Measurements from ENCODE around the gene RPL7L1.
"Not testable (repeated sequence)": the region's sequence is repeated elsewhere in the genome, so short reads cannot be mapped to it uniquely, and the experiment has no call there.

The RPL7L1 gene

GRCh38 chr6:42894041-42894828, 14.8 kb downstream of the RPL7L1 start:
- not testable (repeated sequence) for FAIRE-seq

GRCh38 chr6:42896178-42896719, 16.8 kb downstream of the RPL7L1 start:
- no peak for FAIRE-seq

GRCh38 chr6:42898891-42899361, 19.5 kb downstream of the RPL7L1 start:
- peak; percentile 93 for FAIRE-seq

GRCh38 chr6:42899871-42900270, 20.5 kb downstream of the RPL7L1 start:
- no peak for FAIRE-seq

- peak; percentile 73 for FAIRE-seq
Measured at GRCh38 chr6:42901538-42901957, 22.1 kb downstream of the RPL7L1 start.

- not testable (repeated sequence) for FAIRE-seq
Measured at GRCh38 chr6:42902429-42903263, 23.2 kb downstream of the RPL7L1 start.

- no peak for FAIRE-seq
Measured at GRCh38 chr6:42904467-42904866, 25.1 kb downstream of the RPL7L1 start.

- no peak for FAIRE-seq
Measured at GRCh38 chr6:42907336-42907735, 27.9 kb downstream of the RPL7L1 start.

- no peak for FAIRE-seq
Measured at GRCh38 chr6:42909835-42910234, 30.4 kb downstream of the RPL7L1 start.

GRCh38 chr6:42911171-42912021, 32.0 kb downstream of the RPL7L1 start:
- no peak for FAIRE-seq

GRCh38 chr6:42914546-42914945, 35.1 kb downstream of the RPL7L1 start:
- FAIRE-seq = no peak

- FAIRE-seq = no peak
Measured at GRCh38 chr6:42915732-42916131, 36.3 kb downstream of the RPL7L1 start, which contains the start of gene PTCRA. Gene PTCRA (plus strand): TSS chr6:42916053. CDS start chr6:42916070, 17 bp downstream.

GRCh38 chr6:42916288-42916687, 36.9 kb downstream of the RPL7L1 start:
- no peak for FAIRE-seq

- FAIRE-seq = no peak
Measured at GRCh38 chr6:42921801-42922200, 42.4 kb downstream of the RPL7L1 start.

- no peak for FAIRE-seq
Measured at GRCh38 chr6:42923666-42924065, 44.2 kb downstream of the RPL7L1 start.

GRCh38 chr6:42925248-42925857, 45.9 kb downstream of the RPL7L1 start:
- no peak for FAIRE-seq

GRCh38 chr6:42928986-42929820, 49.8 kb downstream of the RPL7L1 start, which contains the start of gene CNPY3:
Gene CNPY3 (plus strand): TSS chr6:42929480. CDS start chr6:42929571, 91 bp downstream.
- peak; percentile 98 for FAIRE-seq

GRCh38 chr6:42929821-42930360, 50.5 kb downstream of the RPL7L1 start:
- no peak for FAIRE-seq

- no peak for FAIRE-seq
Measured at GRCh38 chr6:42932412-42932811, 53.0 kb downstream of the RPL7L1 start.

GRCh38 chr6:42933205-42933604, 53.8 kb downstream of the RPL7L1 start:
- no peak for FAIRE-seq

- no peak for FAIRE-seq
Measured at GRCh38 chr6:42935322-42935721, 55.9 kb downstream of the RPL7L1 start.
